Keratinocyte (primary cell): ENCODE measurements around the gene TTI1. TPM values are rescaled to one million over a fixed set of nuclear protein-coding genes. Genes with fewer than 3 reads are reported as not detected.

Source experiments
- DNase-seq: peaks from one replicate; pipeline ENCODE4 v3.0.0-alpha.2; 2011; ENCODE audit warnings: low read depth, missing footprints, low spot score
- FAIRE-seq: peaks from 2 replicates; lab custom pipeline; 2011; peaks lifted over from hg19 to GRCh38; lab: Jason Lieb, UNC
- H2AFZ ChIP-seq: 2 replicates; pipeline ENCODE4 v1.6.0; 2012; ENCODE audit warnings: low read length, control low read depth, inconsistent platforms; ENCODE audit not compliant: control insufficient read depth
- H3K27ac ChIP-seq: 2 replicates; pipeline ENCODE4 v1.5.1; 2011; ENCODE audit warnings: low read length; ENCODE audit not compliant: control insufficient read depth, insufficient read depth
- H3K27me3 ChIP-seq: 3 replicates; pipeline ENCODE4 v1.6.0; 2011; ENCODE audit warnings: low read length; ENCODE audit not compliant: control insufficient read depth, insufficient read depth; ENCODE audit errors: extremely low read depth
- H3K36me3 ChIP-seq, 2 experiments: 2 replicates in 1 of 2; 3 replicates in 1 of 2; pipeline ENCODE4 v1.5.1; 2011; ENCODE audit warnings: low read length in 2 of 2, mild to moderate bottlenecking in 1 of 2; ENCODE audit not compliant: control insufficient read depth in 2 of 2, insufficient read depth in 2 of 2; ENCODE audit errors: extremely low read depth in 1 of 2
- H3K4me1 ChIP-seq: 3 replicates; pipeline ENCODE4 v1.5.1; 2011; ENCODE audit warnings: low read length; ENCODE audit not compliant: control insufficient read depth, insufficient read depth; ENCODE audit errors: extremely low read depth
- H3K4me2 ChIP-seq: 3 replicates; pipeline ENCODE4 v1.6.0; 2011; ENCODE audit warnings: low read depth, low read length; ENCODE audit not compliant: control insufficient read depth, insufficient read depth; ENCODE audit errors: extremely low read depth
- H3K4me3 ChIP-seq, 3 experiments: fragments of 200-600 bp in 1 of 3; sonication (generic) in 1 of 3; 2 replicates in 2 of 3; 3 replicates in 1 of 3; pipeline ENCODE4 v1.5.1; 2011 to 2016; ENCODE audit warnings: low read length in 3 of 3, mild to moderate bottlenecking in 3 of 3, control low read depth in 2 of 3, inconsistent platforms in 1 of 3, low read depth in 1 of 3, mixed read lengths in 1 of 3, mixed run types in 1 of 3, moderate library complexity in 1 of 3; ENCODE audit not compliant: control insufficient read depth in 2 of 3, insufficient read depth in 2 of 3; ENCODE audit errors: extremely low read depth in 1 of 3
- H3K79me2 ChIP-seq: 2 replicates; pipeline ENCODE4 v1.6.0; 2012; ENCODE audit warnings: low read length; ENCODE audit not compliant: control insufficient read depth, insufficient read depth
- H3K9ac ChIP-seq: 3 replicates; pipeline ENCODE4 v1.6.0; 2011; ENCODE audit warnings: low read length; ENCODE audit not compliant: control insufficient read depth, insufficient read depth; ENCODE audit errors: extremely low read depth
- H3K9me1 ChIP-seq: 3 replicates; pipeline ENCODE4 v1.6.0; 2011; ENCODE audit warnings: low read length; ENCODE audit not compliant: control insufficient read depth, insufficient read depth; ENCODE audit errors: extremely low read depth
- H3K9me3 ChIP-seq: 2 replicates; pipeline ENCODE4 v1.5.1; 2012; ENCODE audit warnings: low read depth, low read length; ENCODE audit not compliant: control insufficient read depth
- H4K20me1 ChIP-seq: 3 replicates; pipeline ENCODE4 v1.6.0; 2011; ENCODE audit warnings: low read length; ENCODE audit not compliant: control insufficient read depth, insufficient read depth; ENCODE audit errors: extremely low read depth
- CTCF ChIP-seq, 3 experiments: IDR thresholded peaks in 1 of 3; conservative IDR thresholded peaks in 1 of 3; optimal IDR thresholded peaks in 1 of 3; 2 replicates in 2 of 3; 3 replicates in 1 of 3; pipeline versions ENCODE3 to v1.5.1; 2011; ENCODE audit warnings: low read length in 3 of 3, mild to moderate bottlenecking in 3 of 3, moderate library complexity in 2 of 3, control low read depth in 1 of 3, inconsistent platforms in 1 of 3; ENCODE audit not compliant: insufficient read depth in 2 of 3; ENCODE audit errors: extremely low read depth in 1 of 3
- EZH2 ChIP-seq: IDR thresholded peaks from one replicate; pipeline ENCODE4 v1.6.1; 2012; ENCODE audit warnings: inconsistent platforms, mild to moderate bottlenecking, low read length, moderate library complexity
- dilution Hi-C: fragments of 300-500 bp; cut with MboI; formaldehyde crosslinking; loops from one replicate; pipeline ENCODE4 v1.7.0; 2020; ENCODE audit warnings: low sequenced_read_pairs; ENCODE audit not compliant: extremely low pct_ligation_motif_present
- polyA plus RNA-seq, 5 experiments: library from polyadenylated mRNA; depleted of rRNA in 3 of 5; stranded (reverse) in 3 of 5; stranded (forward) in 1 of 5; unstranded in 1 of 5; fragments of >200 nt; gene quantifications; 1 replicate in 1 of 5; 2 replicates in 3 of 5; 3 replicates in 1 of 5; pipeline versions ENCODE4 v1.2.1 to v1.2.3, GENCODE V29; 2011 to 2012; ENCODE audit warnings: missing spikeins in 2 of 5, low read depth in 1 of 5, low replicate concordance in 1 of 5

TTI1 gene
- polyA plus RNA-seq, 1 donor (not counting 4 experiments of a cell fraction or from before 2014, with no cell fraction given): 13.5 TPM

DNA sequence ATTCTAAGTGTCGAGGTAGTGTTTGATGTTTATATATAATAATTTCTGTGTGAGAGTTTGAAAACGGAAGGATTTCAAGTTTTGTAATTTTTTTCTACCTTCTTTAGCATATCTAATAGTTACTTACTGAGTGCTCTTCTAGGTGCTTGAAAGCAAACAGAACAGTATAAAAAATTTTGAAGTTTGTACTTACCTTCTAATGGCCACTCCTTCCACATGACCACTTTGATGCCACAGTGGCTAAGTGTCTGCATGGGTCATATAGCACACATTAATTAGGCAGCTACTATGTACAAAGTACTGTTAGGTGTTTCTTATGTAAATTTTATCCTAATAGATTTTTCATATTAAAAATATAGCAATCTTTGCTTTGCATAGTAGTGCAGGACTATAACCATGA lies 21.4 kb upstream of the TTI1 start:
- TF ChIP-seq CTCF (optimal IDR thresholded peaks at IDR 0.05 in 1 of 3, IDR thresholded peaks at IDR 0.05 in 1 of 3, conservative IDR thresholded peaks at IDR 0.05 in 1 of 3; ENCODE audit: extremely low read depth in 1 of 3, insufficient read depth in 2 of 3, low read length in 3 of 3) (no peak), EZH2 (no peak)
- peaks cover 12 to 18% of the 10 kb centered on the region in 2 experiments for H3K36me3 ChIP-seq
- FAIRE-seq: no peak

DNA sequence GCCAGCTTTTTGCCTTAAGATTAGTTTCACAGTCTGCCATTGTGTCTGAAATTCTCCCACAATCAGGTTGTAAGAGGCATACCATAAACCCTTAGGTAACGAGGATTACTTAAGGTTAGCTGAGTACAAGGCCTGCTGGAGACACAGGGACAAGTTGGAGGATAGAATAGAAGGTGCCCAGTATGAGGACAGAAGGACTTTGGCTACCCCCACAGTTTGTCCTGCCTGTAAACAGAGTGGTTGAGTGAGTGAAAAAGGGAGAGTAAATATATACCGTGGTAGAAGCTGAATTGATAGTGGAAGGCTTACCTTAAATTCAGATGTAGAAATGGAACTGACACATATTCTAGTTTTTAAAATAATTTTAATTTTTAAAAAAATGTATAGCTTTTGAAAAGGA lies 19.6 kb upstream of the TTI1 start:
- H3K27me3 ChIP-seq: no peaks in the 10 kb centered on the region
- H3K9me1 ChIP-seq: peaks cover 2% of the 10 kb centered on the region
- DNase-seq: no peak
- H3K4me3 ChIP-seq: no peak overlapping the region
- no peak for TF ChIP-seq CTCF (optimal IDR thresholded peaks at IDR 0.05 in 1 of 3, IDR thresholded peaks at IDR 0.05 in 1 of 3, conservative IDR thresholded peaks at IDR 0.05 in 1 of 3; ENCODE audit: extremely low read depth in 1 of 3, insufficient read depth in 2 of 3, low read length in 3 of 3)
- no peak for TF ChIP-seq EZH2
- H2AFZ ChIP-seq: no peak overlapping the region
- H3K4me1 ChIP-seq: peaks cover 23% of the 10 kb centered on the region
- no peaks in the 10 kb centered on the region for H3K9me3 ChIP-seq
- H3K4me2 ChIP-seq: no peak overlapping the region
- H3K36me3 ChIP-seq: peaks cover 7 to 10% of the 10 kb centered on the region in 2 experiments
- no peak overlapping the region for H3K9ac ChIP-seq
- no peaks in the 10 kb centered on the region for H4K20me1 ChIP-seq
- no peak overlapping the region for H3K27ac ChIP-seq
- no peak for FAIRE-seq
- H3K79me2 ChIP-seq: peaks cover 52% of the 10 kb centered on the region
- dilution Hi-C loops: no loop called here

More for the DNA sequence above, 21.4 kb upstream of the TTI1 start:
- Histone ChIP-seq H4K20me1 (no peaks in the 10 kb centered on the region), H3K79me2 (peaks cover 47% of the 10 kb centered on the region), H3K4me3 (no peak overlapping the region), H2AFZ (no peak overlapping the region), H3K27me3 (no peaks in the 10 kb centered on the region), H3K4me1 (peaks cover 18% of the 10 kb centered on the region), H3K9me3 (no peaks in the 10 kb centered on the region), H3K4me2 (no peak overlapping the region), H3K9ac (no peak overlapping the region), H3K27ac (no peak overlapping the region), H3K9me1 (peaks cover 2% of the 10 kb centered on the region)
- dilution Hi-C loops: no loop called here
- DNase-seq: no peak
